NCI-H2227 treated with DMSO at 0.1 percent for 48 hours (cell line): ENCODE results near the gene MAGEB17.
"Not testable (repeated sequence)": the region's sequence is repeated elsewhere in the genome, so short reads cannot be mapped to it uniquely, and the experiment has no call there.

Source experiments
- DNase-seq: peaks from one replicate; lab custom pipeline; 2025; lab: John Stamatoyannopoulos, UW

Gene MAGEB17, protein sequence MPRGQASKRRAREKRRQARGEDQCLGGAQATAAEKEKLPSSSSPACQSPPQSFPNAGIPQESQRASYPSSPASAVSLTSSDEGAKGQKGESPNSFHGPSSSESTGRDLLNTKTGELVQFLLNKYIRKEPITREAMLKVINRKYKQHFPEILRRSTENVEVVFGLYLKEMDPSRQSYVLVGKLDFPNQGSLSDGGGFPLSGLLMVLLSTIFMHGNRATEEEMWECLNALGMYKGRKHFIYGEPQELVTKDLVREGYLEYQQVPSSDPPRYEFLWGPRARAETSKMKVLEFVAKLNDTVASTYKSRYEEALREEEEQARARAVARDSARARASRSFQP

DNA sequence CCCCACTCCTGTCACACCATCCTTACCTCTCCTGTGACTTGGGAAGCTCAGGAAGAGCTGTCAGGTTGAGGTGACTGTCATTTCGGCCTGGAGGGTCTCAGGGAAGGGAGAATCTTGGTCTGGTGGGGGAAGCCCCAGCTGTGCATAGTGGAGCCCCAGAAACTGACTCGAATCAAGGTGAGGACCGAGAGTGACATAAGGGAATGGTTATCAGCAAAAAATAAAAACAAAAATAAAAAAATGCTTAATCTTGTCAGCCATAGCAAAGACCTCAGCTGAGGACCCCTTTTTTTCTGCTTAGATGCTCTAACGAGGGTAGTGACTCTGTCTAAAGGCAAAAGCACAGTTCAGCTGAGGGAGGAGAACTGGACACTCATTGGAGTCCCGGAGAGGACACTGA lies at the start of gene MAGEB17:
TSS of gene MAGEB17 (plus strand) at position 301 of the 400 bp plus-strand sequence. CDS start 2,902 bp downstream, outside the sequence.
- no peak for DNase-seq

DNA sequence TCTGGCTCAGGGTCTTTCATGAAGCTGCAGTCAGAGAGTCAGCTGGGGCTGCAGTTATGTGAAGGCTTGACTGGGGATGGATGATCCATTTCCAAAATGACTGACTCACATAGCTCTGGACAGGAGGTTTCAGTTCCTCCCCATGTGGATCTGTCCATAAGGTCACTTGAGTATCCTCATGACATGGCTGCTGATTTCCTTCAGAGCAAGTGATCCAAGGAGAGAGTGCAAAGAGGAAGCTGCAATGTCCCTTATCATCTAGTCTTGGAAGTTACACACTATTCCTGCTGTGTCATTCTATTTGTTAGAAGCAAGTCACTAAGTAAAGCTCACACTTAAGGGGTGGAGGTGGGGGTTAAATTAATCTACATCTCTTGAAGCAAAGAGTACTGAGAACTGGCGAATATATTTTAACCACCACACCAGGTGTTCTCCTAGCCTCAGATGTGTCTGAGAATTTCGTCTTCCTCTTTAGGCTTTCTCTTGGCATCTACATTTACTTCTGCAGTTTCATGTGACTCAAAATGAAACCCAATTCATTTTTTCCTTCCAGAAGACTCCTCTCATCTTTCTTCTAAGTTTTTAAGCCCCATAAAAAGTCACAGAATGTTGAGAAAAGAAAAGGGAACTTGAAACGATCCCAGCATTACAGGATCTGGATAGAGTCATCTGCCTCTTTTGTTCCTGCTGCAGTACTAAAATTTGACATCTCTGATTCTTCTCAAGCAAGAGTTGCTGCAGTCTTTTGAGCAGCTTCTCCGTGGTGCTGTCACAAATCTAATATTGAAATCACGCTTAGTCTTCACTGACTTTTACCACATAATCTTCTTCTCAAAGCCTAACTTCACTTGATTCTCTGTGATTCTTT lies 47.7 kb upstream of the MAGEB17 start:
- DNase-seq, result no peak

DNA sequence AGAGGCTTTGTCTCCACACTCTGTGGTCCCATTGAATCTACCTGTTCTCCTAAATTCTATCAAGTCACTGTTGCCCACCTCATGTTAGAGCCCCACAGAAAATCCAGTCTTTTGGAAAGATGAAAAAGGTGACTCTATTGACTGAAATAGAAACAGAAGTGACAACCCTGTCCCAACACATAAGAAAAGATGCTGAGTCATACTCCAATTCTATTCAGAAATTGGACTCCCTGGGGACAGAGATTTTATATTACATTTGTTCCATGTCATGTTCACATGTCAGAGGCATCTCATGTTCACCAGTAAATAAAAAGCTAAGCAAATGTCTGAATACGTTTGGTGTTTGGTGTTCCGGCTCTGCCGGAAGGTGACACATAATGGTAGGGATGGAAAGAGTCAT lies 46.9 kb upstream of the MAGEB17 start:
- no peak for DNase-seq

- peak; percentile 79 for DNase-seq
Observed at GRCh38 chrX:16123222-16123786, 44.0 kb upstream of the MAGEB17 start, which contains the start of gene GRPR. Gene GRPR, plus strand, starts transcription at chrX:16123565. Its CDS starts 389 bp downstream, at chrX:16123954.

DNA sequence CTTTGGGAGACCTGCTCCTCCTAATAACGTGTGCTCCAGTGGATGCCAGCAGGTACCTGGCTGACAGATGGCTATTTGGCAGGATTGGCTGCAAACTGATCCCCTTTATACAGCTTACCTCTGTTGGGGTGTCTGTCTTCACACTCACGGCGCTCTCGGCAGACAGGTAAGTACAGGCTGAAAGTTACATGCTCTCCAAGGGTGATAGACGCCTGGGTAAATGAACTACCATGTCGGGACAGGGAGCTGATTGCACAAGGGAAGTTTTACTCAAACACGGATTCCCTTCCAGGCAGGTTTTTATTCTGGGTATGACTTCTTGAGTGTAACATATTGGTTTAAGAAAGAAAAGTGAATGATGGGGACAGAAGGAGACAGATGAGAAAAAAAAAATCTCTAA lies 43.1 kb upstream of the MAGEB17 start:
- no peak for DNase-seq

DNA sequence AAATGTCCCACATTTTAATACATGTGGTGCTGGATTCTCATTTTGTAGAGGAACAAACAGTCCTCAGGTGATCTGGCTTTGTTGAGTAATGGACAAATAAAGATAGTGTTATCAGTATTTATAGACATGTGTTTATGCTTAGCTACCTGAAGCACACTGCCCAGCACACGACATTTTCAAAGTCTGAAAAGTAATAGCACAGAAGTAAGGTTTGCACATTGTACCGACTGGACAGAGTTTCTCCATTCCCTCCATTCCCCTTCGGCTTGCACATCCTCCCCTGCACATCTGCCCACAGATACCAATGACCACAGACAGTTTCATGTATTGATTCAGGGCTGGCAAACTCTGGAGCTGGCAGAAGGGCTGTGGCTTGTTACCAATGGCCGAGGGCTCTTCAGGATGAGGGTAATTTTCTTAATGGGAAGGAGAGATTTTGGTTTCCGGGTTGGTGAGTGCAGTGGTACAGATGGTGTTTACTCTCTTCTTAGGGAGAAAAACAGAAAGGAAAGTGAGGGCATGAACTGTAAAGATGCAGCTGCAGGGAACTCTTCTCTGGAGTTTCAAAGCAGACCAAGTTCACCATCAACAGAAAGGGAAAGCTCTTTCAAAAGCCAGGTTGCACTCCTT lies 41.6 kb upstream of the MAGEB17 start:
- peak; percentile 7 for DNase-seq

DNA sequence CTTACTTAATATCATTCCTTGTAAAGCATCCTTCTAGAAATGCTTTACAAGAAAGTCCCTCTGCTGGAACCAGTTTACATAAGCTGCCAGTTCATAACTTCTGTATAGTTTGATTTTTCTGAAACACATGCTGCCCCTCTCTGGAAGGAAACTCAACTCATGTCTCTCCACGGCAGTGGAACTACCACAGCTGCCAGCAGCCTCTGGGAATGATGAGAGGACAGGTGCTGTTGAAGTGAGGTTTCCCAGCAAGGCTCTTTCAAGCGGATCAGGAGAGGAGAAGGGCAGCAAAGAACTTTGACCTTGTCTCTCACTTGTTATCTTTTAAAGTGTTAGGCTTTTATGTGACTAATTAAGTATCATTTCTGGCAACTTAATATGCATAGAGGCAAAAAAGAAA lies 36.6 kb upstream of the MAGEB17 start:
- DNase-seq, result no peak

GRCh38 chrX:16134936-16135335 lies 32.3 kb upstream of the MAGEB17 start:
- DNase-seq, result no peak

GRCh38 chrX:16136080-16136479 lies 31.2 kb upstream of the MAGEB17 start:
- no peak for DNase-seq

GRCh38 chrX:16137416-16138107 lies 29.7 kb upstream of the MAGEB17 start:
- no peak for DNase-seq

DNA sequence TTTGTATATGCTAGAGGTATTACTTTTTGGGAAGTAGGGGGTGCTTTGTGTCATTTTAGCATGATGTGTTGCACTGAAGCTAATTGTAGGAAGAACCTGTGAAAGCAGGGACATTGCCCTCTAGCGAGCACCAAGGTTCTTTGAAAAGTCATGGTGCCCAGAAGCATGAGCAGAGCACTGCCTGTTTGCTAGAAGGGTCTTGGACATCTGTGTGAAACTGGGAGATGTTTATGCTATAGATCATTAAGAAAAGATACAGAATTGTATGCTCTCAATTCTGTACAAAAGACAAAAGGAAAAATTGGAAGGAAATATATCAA lies 29.2 kb upstream of the MAGEB17 start:
- DNase-seq, result no peak

GRCh38 chrX:16140448-16140847 lies 26.8 kb upstream of the MAGEB17 start:
- DNase-seq, result no peak

- DNase-seq, result no peak
Observed at GRCh38 chrX:16140983-16141382, 26.3 kb upstream of the MAGEB17 start.

- no peak for DNase-seq
Observed at GRCh38 chrX:16141422-16142245, 25.6 kb upstream of the MAGEB17 start.

DNA sequence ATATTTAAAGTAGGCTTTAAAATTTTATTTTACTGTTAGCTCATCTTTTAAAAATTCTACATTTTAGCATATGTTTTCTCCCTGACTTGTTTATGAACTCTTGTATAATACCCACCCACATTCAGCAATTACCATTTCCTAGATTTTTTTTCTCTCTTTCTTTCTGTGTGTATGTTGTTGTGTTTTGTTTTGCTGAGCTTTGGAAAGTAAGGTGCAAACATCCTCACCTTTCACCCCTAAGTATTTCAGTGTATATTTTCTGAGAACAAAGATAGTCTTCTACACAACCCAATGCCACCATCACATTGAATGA lies 25.1 kb upstream of the MAGEB17 start:
- no peak for DNase-seq

DNA sequence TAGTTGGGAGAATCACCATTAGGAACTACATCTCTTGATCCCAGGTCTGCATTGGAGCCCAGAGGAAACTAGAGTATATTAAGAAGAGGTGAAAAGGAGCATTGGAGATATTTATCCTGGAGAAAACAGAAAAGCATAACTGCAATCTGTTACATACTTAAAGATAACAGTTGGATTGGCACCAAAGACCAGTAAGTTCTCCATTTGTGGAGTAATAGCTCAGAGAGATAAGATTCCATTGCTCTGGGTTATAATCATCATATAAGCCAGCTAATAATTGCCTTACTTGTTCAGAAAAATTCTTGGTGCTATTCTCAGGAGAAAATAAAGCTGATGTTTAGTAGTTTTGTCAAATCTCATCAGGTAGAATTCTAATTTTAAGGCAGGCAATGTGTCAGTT lies 23.3 kb upstream of the MAGEB17 start:
- no peak for DNase-seq

DNA sequence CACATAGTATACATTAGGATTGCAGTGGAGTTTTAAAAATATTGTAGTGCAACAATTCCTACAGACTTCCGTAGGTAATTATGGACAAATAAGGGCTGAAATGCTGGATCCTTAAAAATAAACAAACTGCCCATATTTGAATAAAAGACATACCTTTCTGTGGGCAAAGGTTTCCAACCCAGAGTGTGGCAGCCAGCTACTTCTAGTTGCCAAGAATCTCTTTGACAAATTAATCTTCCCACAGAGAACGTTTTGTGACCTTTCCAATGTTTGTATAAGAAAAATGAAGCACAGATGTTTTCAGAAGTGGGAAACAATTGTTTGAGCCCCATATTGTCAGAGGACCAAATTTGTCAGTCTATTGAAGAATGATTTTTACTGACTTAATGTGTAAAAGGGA lies 22.9 kb upstream of the MAGEB17 start:
- no peak for DNase-seq

DNA sequence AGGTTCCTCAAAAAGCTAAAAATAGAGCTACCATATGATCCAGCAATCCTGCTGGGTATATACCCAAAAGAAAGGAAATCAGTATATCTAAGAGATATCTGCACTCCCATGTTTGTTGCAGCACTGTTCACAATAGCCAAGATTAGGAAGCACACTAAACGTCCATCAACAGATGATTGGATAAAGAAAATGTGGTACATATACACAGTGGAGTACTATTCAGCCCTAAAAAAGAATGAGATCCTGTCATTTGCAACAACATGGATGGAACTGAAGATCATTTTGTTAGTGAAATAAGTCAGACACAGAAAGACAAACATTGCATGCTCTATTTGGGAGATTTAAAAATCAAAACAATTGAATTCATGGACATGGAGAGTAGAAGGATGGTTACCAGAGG lies 22.2 kb upstream of the MAGEB17 start:
- DNase-seq, result not testable (repeated sequence)

GRCh38 chrX:16145656-16146055 lies 21.6 kb upstream of the MAGEB17 start:
- DNase-seq, result no peak

GRCh38 chrX:16148896-16149295 lies 18.4 kb upstream of the MAGEB17 start:
- no peak for DNase-seq

- peak; percentile 15 for DNase-seq
Observed at GRCh38 chrX:16155581-16156096, 11.6 kb upstream of the MAGEB17 start.
